Measurements from ENCODE around the gene FAM3D. TPM values are rescaled to one million over a fixed set of nuclear protein-coding genes. Genes with fewer than 3 reads are reported as not detected.

Gene FAM3D
- total RNA-seq, 4 donors from 2014 or later: 1.2 to 4.0 (median 1.4) TPM; not detected in 1

DNA sequence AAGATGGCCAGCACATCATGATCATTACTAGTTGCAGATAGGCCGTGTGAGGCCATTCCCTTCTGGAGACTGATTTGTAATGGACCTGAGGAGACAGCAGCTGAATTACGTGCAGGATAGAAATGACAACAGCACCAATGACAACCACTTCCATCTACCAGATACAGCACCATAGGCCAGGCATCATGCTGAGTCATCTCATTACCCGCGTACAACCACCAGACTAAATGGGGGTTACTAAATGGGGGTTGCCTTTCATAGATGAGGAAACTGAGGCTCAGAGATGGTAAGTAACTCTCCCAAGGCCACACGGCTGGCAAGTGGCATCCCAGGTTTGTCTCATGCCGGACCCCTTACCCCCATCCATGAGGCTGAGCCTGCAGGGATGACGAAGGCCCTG, 56.6 kb downstream of the FAM3D start:
- H3K27me3 ChIP-seq: no peaks in the 10 kb centered on the region
- H3K9me3 ChIP-seq: no peaks in the 10 kb centered on the region
- H3K4me3 ChIP-seq: no peak overlapping the region
- DNase-seq (ENCODE audit: low spot score in 2 of 2): no peak
- H3K27ac ChIP-seq: no peak overlapping the region
- 87% methylated on average over 6 of the region's 7 CpGs for WGBS
- H3K4me1 ChIP-seq: no peaks in the 10 kb centered on the region
- TF ChIP-seq, protein P1, sequence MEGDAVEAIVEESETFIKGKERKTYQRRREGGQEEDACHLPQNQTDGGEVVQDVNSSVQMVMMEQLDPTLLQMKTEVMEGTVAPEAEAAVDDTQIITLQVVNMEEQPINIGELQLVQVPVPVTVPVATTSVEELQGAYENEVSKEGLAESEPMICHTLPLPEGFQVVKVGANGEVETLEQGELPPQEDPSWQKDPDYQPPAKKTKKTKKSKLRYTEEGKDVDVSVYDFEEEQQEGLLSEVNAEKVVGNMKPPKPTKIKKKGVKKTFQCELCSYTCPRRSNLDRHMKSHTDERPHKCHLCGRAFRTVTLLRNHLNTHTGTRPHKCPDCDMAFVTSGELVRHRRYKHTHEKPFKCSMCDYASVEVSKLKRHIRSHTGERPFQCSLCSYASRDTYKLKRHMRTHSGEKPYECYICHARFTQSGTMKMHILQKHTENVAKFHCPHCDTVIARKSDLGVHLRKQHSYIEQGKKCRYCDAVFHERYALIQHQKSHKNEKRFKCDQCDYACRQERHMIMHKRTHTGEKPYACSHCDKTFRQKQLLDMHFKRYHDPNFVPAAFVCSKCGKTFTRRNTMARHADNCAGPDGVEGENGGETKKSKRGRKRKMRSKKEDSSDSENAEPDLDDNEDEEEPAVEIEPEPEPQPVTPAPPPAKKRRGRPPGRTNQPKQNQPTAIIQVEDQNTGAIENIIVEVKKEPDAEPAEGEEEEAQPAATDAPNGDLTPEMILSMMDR (IDR thresholded peaks at IDR 0.05): no peak
- TF ChIP-seq POLR2A (IDR thresholded peaks at IDR 0.05) (no peak), EP300 (IDR thresholded peaks at IDR 0.05) (no peak), POLR2AphosphoS5 (IDR thresholded peaks at IDR 0.05) (no peak)
- no peaks in the 10 kb centered on the region for H3K36me3 ChIP-seq

DNA sequence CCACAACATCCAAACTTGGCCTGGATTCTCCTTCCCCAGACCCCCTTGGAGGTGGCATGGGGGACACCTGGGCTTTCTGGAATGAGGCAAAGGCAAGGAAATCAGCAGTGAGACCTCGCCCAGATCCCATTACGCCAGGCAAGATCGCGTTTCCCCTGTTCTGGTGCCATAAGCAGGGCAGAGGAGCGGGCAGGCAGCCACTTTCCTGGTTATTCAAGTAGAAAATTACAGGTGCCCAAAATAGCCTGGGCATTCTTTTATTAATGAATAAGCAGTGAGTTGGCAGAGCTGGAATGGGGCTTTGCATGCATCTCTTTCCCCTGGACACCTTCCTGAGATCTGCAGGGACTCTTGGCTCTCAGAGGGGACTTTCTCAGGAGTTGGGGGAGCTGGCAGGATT, 57.9 kb downstream of the FAM3D start:
- no peaks in the 10 kb centered on the region for H3K4me1 ChIP-seq
- H3K4me3 ChIP-seq: no peak overlapping the region
- H3K27me3 ChIP-seq: no peaks in the 10 kb centered on the region
- DNase-seq (ENCODE audit: low spot score in 2 of 2): no peak
- 58% methylated on average over 5 of the region's 5 CpGs for WGBS
- H3K9me3 ChIP-seq: no peaks in the 10 kb centered on the region
- TF ChIP-seq POLR2AphosphoS5 (IDR thresholded peaks at IDR 0.05): no peak
- TF ChIP-seq, protein P1 (IDR thresholded peaks at IDR 0.05): no peak
- no peak for TF ChIP-seq POLR2A (IDR thresholded peaks at IDR 0.05)
- no peak for TF ChIP-seq EP300 (IDR thresholded peaks at IDR 0.05)
- H3K27ac ChIP-seq: no peak overlapping the region
- H3K36me3 ChIP-seq: no peaks in the 10 kb centered on the region

DNA sequence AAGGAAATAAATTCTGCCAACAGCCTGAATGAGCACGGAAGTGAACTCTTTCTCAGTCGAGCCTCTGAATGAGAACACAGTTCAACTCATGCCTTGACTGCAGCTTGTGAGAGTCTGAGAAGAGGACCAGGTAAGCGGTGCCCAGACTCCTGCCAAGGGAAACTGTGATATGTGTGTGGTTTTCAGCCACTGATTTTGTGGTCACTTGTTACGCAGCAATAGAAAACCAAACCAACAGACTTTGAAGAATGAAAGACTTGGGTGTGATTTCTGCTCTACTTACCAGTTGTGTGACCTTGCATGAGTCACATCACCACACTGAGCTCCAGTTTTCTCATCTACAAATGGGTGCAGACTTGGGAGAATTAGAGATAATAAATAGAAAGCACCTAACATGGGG, 58.8 kb downstream of the FAM3D start:
- no peak overlapping the region for H3K4me3 ChIP-seq
- no peaks in the 10 kb centered on the region for H3K9me3 ChIP-seq
- H3K27ac ChIP-seq: no peak overlapping the region
- no peaks in the 10 kb centered on the region for H3K27me3 ChIP-seq
- TF ChIP-seq EP300 (IDR thresholded peaks at IDR 0.05) (no peak), POLR2A (IDR thresholded peaks at IDR 0.05) (no peak), POLR2AphosphoS5 (IDR thresholded peaks at IDR 0.05) (no peak)
- TF ChIP-seq, protein P1 (IDR thresholded peaks at IDR 0.05): no peak
- 84% methylated on average over 4 of the region's 4 CpGs for WGBS
- DNase-seq (ENCODE audit: low spot score in 2 of 2): no peak
- no peaks in the 10 kb centered on the region for H3K36me3 ChIP-seq
- H3K4me1 ChIP-seq: no peaks in the 10 kb centered on the region

DNA sequence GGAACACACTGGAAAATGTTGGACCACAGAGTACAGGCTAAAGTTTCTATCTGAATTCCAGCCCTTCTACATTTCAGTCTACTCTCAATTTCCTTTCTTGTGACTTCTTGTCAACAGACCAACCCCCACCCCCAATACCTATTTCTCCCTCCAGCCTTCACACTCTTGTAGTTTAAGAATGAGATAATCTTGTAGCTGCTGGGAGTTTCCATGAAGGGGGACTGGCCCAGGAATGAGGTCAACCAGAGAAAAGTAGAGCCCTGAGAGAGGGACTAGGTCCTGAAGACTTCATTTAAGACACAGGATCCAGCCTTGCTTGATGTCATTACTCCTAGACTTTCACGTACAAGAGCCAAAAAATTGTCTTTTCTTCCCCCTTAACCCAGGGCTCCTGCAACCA, 59.9 kb downstream of the FAM3D start:
- H3K27ac ChIP-seq: no peak overlapping the region
- 78% methylated on average over 1 of the region's 1 CpG for WGBS
- H3K27me3 ChIP-seq: no peaks in the 10 kb centered on the region
- no peak overlapping the region for H3K4me3 ChIP-seq
- no peaks in the 10 kb centered on the region for H3K9me3 ChIP-seq
- TF ChIP-seq, protein P1 (IDR thresholded peaks at IDR 0.05): no peak
- TF ChIP-seq POLR2A (IDR thresholded peaks at IDR 0.05): no peak
- no peak for TF ChIP-seq EP300 (IDR thresholded peaks at IDR 0.05)
- TF ChIP-seq POLR2AphosphoS5 (IDR thresholded peaks at IDR 0.05): no peak
- H3K4me1 ChIP-seq: no peaks in the 10 kb centered on the region
- no peaks in the 10 kb centered on the region for H3K36me3 ChIP-seq
- no peak for DNase-seq (ENCODE audit: low spot score in 2 of 2)

DNA sequence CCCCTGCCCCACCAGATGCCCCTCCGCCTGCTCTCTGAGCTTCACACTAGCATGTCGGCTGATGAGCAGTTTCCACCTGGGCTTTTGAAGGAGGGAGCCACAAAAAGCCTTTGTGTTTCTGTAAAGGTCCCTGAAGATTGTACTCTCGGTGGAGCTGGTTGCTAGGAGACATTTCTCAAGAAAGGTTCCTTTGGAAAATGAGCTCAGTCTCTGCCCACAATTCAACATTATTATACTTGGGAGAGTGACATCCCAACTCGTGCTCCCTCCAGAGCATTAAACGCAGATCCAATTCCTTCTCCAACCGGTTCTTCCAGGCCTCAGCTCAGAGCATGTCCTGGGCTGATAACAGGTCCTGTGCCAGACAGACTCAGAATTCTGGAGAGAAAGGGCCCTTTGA, 62.5 kb downstream of the FAM3D start:
- Histone ChIP-seq H3K4me1 (no peaks in the 10 kb centered on the region), H3K36me3 (no peaks in the 10 kb centered on the region), H3K27ac (no peak overlapping the region), H3K4me3 (no peak overlapping the region), H3K27me3 (no peaks in the 10 kb centered on the region), H3K9me3 (no peaks in the 10 kb centered on the region)
- 63% methylated on average over 6 of the region's 6 CpGs for WGBS
- TF ChIP-seq EP300 (IDR thresholded peaks at IDR 0.05): no peak
- no peak for TF ChIP-seq POLR2AphosphoS5 (IDR thresholded peaks at IDR 0.05)
- TF ChIP-seq POLR2A (IDR thresholded peaks at IDR 0.05): no peak
- TF ChIP-seq, protein P1 (IDR thresholded peaks at IDR 0.05): no peak
- DNase-seq (ENCODE audit: low spot score in 2 of 2): no peak
